H1 (cell line): ENCODE results near the gene SIX5. TPM values are rescaled to one million over a fixed set of nuclear protein-coding genes. Genes with fewer than 3 reads are reported as not detected.
A peak's percentile ranks its signal among the peaks of the same experiment; 100 is the strongest.

Experiments
- ASH2L ChIP-seq: fragments of 200-600, 300-600 bp; sonication (generic); IDR thresholded peaks from one replicate; pipeline ENCODE4 v1.7.1; 2017; ENCODE audit warnings: low read length
- CBX5 ChIP-seq: fragments of 300-800, 300-1000 bp; sonication (generic); IDR thresholded peaks from 2 replicates; pipeline ENCODE4 v1.7.1; 2016; ENCODE audit warnings: antibody characterized with exemption, low read length, low read depth
- KDM4A ChIP-seq: IDR thresholded peaks from one replicate; pipeline ENCODE4 v1.7.1; 2012; ENCODE audit warnings: low read depth, mild to moderate bottlenecking, moderate library complexity, low read length, inconsistent platforms; ENCODE audit not compliant: severe bottlenecking
- TBP ChIP-seq: IDR thresholded peaks from 2 replicates; pipeline ENCODE4 v1.6.1; 2011; ENCODE audit warnings: low read depth, low read length, improper control_type of control experiment
- polyA plus RNA-seq, 7 experiments: library from polyadenylated mRNA; depleted of rRNA in 3 of 7; stranded (reverse) in 5 of 7; unstranded in 2 of 7; fragments of >200 nt in 5 of 7; fragments of 200-250 nt in 2 of 7; gene quantifications; 1 replicate in 5 of 7; 2 replicates in 1 of 7; 4 replicates in 1 of 7; pipeline versions ENCODE4 v1.2.1 to v1.2.3, GENCODE V29; 2011 to 2013; ENCODE audit warnings: missing spikeins in 2 of 7, mixed read lengths in 2 of 7
- total RNA-seq: library from RNA; stranded (reverse); fragmentation: NEBNext Ultra II Directional; extraction: Animal tissue kit (Norgen Biotek cat#: 25700); gene quantifications from 2 replicates; pipeline ENCODE4 v1.2.1, GENCODE V29; 2021
- TF ChIP-seq, protein P1 (sequence below): IDR thresholded peaks from 2 replicates; pipeline ENCODE4 v1.6.1; 2011; ENCODE audit warnings: low read depth, mild to moderate bottlenecking, low read length; ENCODE audit not compliant: insufficient read depth
- TF ChIP-seq, protein P2 (sequence below): IDR thresholded peaks from 2 replicates; pipeline ENCODE4 v1.6.1; 2011; ENCODE audit warnings: low read length, improper control_type of control experiment

SIX5 gene
- total and polyA plus RNA-seq, 2 of the 8 experiments (the other 6 are each of a cell fraction or from before 2014, with no cell fraction given): 20.9 to 24.2 TPM

DNA sequence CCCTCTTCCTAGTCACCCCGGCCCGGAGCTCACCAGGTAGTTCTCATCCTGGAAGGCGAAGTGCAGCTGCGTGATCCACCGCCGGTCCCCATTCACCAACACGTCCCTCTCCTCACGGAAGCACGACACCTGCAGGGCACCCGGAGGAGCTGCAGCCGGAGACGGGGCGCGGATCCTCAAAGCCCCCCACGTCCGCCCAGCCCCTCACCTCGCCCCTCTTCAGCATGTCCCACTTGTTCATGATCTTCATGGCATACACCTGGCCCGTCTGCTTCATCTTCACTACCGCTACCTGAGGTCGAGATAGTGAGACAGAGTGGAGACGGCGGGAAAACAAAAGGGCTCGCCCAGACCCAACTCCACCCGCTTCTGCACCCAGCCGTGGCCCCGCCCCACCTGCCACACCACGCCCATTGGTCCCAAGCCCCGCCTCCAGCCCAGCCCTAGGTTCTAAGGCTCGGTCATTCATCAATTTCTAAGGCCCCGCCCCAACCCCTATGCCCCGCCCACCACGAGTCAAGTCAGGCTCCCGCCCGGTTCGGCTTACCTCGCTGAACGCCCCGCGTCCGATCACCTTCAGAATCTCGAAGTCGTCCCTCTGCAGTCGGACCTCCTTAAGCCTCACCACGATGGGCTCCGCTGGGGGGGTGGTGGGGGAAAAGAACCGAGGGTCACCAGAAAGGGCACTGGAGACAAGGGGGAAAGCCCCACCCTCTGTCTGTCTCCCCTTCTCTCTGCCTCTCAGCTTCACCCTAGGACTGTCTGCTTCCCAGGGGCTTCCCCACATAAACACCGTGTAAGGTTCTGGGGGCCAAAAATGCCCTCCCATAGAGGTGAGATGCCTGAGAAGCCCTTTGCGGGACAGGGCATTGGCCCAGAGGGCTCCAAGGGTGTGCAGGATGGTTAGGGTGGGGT is 10.4 kb upstream of the SIX5 start (continued):
- TF ChIP-seq, protein P1, sequence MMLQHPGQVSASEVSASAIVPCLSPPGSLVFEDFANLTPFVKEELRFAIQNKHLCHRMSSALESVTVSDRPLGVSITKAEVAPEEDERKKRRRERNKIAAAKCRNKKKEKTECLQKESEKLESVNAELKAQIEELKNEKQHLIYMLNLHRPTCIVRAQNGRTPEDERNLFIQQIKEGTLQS: no peak
- TF ChIP-seq ASH2L (no peak), TBP (0 out of 2 replicates have a peak, but pooled peaks have one; percentile 5), CBX5 (no peak), KDM4A (peak; percentile 30)
- TF ChIP-seq, protein P2, sequence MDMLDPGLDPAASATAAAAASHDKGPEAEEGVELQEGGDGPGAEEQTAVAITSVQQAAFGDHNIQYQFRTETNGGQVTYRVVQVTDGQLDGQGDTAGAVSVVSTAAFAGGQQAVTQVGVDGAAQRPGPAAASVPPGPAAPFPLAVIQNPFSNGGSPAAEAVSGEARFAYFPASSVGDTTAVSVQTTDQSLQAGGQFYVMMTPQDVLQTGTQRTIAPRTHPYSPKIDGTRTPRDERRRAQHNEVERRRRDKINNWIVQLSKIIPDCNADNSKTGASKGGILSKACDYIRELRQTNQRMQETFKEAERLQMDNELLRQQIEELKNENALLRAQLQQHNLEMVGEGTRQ: no peak
